Activated CD8-positive, alpha-beta T cell treated with anti-CD3 and anti-CD28 coated beads for 36 hours (primary cell): ENCODE measurements around the gene DPH7. TPM values are rescaled to one million over a fixed set of nuclear protein-coding genes. Genes with fewer than 3 reads are reported as not detected.

Experiments
- ATAC-seq: fragments of 200-7000 bp; cut with Tn5 transposase; one replicate; pipeline ENCODE4 v1.10.0; 2021; ENCODE audit warnings: mild to moderate bottlenecking, moderate library complexity
- CTCF ChIA-PET: fragments of 350-600 bp; sonication (Branson Sonifier 250); formaldehyde crosslinking; loops from one replicate; lab custom pipeline; 2021; ENCODE audit warnings: antibody characterized with exemption; lab: Charles Lee
- POLR2A ChIA-PET: fragments of 350-600 bp; sonication (Branson Sonifier 250); formaldehyde crosslinking; loops from one replicate; lab custom pipeline; 2021; ENCODE audit warnings: antibody characterized with exemption; lab: Charles Lee
- DNase-seq: peaks from one replicate; pipeline ENCODE4 v3.0.0-alpha.2; 2020
- H3K27ac Mint-ChIP-seq: one replicate; pipeline ENCODE4 v1.8.0; 2021; ENCODE audit warnings: mild to moderate bottlenecking, mixed read lengths
- H3K27me3 Mint-ChIP-seq: one replicate; pipeline ENCODE4 v1.8.0; 2021; ENCODE audit warnings: mixed read lengths
- H3K36me3 Mint-ChIP-seq: one replicate; pipeline ENCODE4 v1.8.0; 2021; ENCODE audit warnings: low read depth, mixed read lengths
- H3K4me1 Mint-ChIP-seq: one replicate; pipeline ENCODE4 v1.8.0; 2021; ENCODE audit warnings: low read depth, mixed read lengths
- H3K4me3 Mint-ChIP-seq: one replicate; pipeline ENCODE4 v1.8.0; 2021; ENCODE audit warnings: mild to moderate bottlenecking, moderate library complexity, mixed read lengths
- H3K9me3 Mint-ChIP-seq: one replicate; pipeline ENCODE4 v1.8.0; 2021; ENCODE audit warnings: mixed read lengths
- CTCF ChIP-seq: fragments of 200-600 bp; IDR thresholded peaks from one replicate; pipeline ENCODE4 v1.8.0; 2022; ENCODE audit warnings: antibody characterized with exemption, mild to moderate bottlenecking
- intact Hi-C: fragments of 100-400 bp; cut with micrococcal nuclease; formaldehyde crosslinking; loops from one replicate; pipeline ENCODE4 v1.10.0; 2022
- total RNA-seq, 2 experiments: library from RNA; stranded (reverse); gene quantifications; one replicate each; pipeline ENCODE4 v1.2.3, GENCODE V29; 2021

Gene DPH7
- total RNA-seq, 2 experiments from 2014 or later: 33.7 to 35.0 TPM

GRCh38 chr9:137620581-137620980, 41.9 kb upstream of the DPH7 start:
- ChIA-PET CTCF (interaction anchor here (0.6 to 1.4 kb wide), 4 partner anchors 13 to 52 kb away, joined by 3 to 4 read pairs (median 3); no protein-coding TSS in a partner anchor), POLR2A (interaction anchor here (0.6 to 3.2 kb wide), 5 partner anchors 8 to 42 kb away, joined by 3 to 11 read pairs (median 3); partner anchors contain the start of genes DPH7 and ZMYND19)
- H3K27me3 Mint-ChIP-seq: no peaks in the 10 kb centered on the region
- H3K4me1 Mint-ChIP-seq: peaks cover 46% of the 10 kb centered on the region
- intact Hi-C loops: no loop called here
- peaks cover 12% of the 10 kb centered on the region for H3K36me3 Mint-ChIP-seq
- H3K9me3 Mint-ChIP-seq: no peaks in the 10 kb centered on the region
- ATAC-seq (no peak), DNase-seq (no peak)
- H3K27ac Mint-ChIP-seq: peak overlapping the region; percentile 67
- no peak for TF ChIP-seq CTCF
- peak overlapping the region; percentile 82 for H3K4me3 Mint-ChIP-seq

- TF ChIP-seq CTCF: no peak
- CTCF ChIA-PET: interaction anchor here (0.9 to 1.7 kb wide), 4 partner anchors 8 to 50 kb away, joined by 3 to 5 read pairs (median 3); no protein-coding TSS in a partner anchor
- POLR2A ChIA-PET: interaction anchor here (0.8 to 1.7 kb wide), 4 partner anchors 9 to 22 kb away, joined by 3 to 11 read pairs (median 4); no protein-coding TSS in a partner anchor
- Mint-ChIP-seq H3K9me3 (no peaks in the 10 kb centered on the region), H3K36me3 (peaks cover 8% of the 10 kb centered on the region), H3K27me3 (no peaks in the 10 kb centered on the region), H3K27ac (peak overlapping the region; percentile 78), H3K4me3 (peak overlapping the region; percentile 82), H3K4me1 (peaks cover 41% of the 10 kb centered on the region)
- intact Hi-C loops: no loop called here
- DNase-seq (no peak), ATAC-seq (no peak)
These were observed 41.3 kb upstream of the DPH7 start for GRCh38 chr9:137620048-137620405.

- TF ChIP-seq CTCF: no peak
- Mint-ChIP-seq H3K27ac (peak overlapping the region; percentile 78), H3K4me1 (peaks cover 41% of the 10 kb centered on the region), H3K36me3 (peaks cover 10% of the 10 kb centered on the region), H3K27me3 (no peaks in the 10 kb centered on the region), H3K4me3 (peak overlapping the region; percentile 82), H3K9me3 (no peaks in the 10 kb centered on the region)
- ATAC-seq (peak; percentile 7), DNase-seq (peak; percentile 52)
- intact Hi-C loops: no loop called here
- POLR2A ChIA-PET: interaction anchor here (0.8 to 1.7 kb wide), 8 partner anchors 9 to 75 kb away, joined by 3 to 11 read pairs (median 4); no protein-coding TSS in a partner anchor
- CTCF ChIA-PET: interaction anchor here (0.8 to 1.7 kb wide), 5 partner anchors 8 to 51 kb away, joined by 3 to 6 read pairs (median 3); no protein-coding TSS in a partner anchor
These were observed 40.7 kb upstream of the DPH7 start for GRCh38 chr9:137619240-137620047.

GRCh38 chr9:137618105-137619067, 39.7 kb upstream of the DPH7 start, which contains the start of gene EHMT1:
EHMT1 (plus strand) TSS chr9:137619005; CDS start chr9:137619029, 24 bp downstream.
- CTCF ChIA-PET: interaction anchor here (0.8 to 1.7 kb wide), 3 partner anchors 9 to 52 kb away, joined by 3 to 6 read pairs (median 5); no protein-coding TSS in a partner anchor
- Mint-ChIP-seq H3K27ac (peak within 1 kb of the TSS; percentile 95), H3K4me3 (peak within 1 kb of the TSS; percentile 87), H3K9me3 (no peaks in the 10 kb centered on the region), H3K36me3 (peaks cover 6% of the 10 kb centered on the region), H3K27me3 (no peaks in the 10 kb centered on the region), H3K4me1 (peaks cover 38% of the 10 kb centered on the region)
- POLR2A ChIA-PET: interaction anchor here (0.8 to 1.6 kb wide), 7 partner anchors 9 to 73 kb away, joined by 3 to 6 read pairs (median 4); no protein-coding TSS in a partner anchor
- TF ChIP-seq CTCF: no peak
- ATAC-seq: peak; percentile 88
- intact Hi-C loops: no loop called here
- peak; percentile 85 for DNase-seq
